Neural crest cell (in vitro differentiated cells): ENCODE data around the gene CDH23. TPM values are rescaled to one million over a fixed set of nuclear protein-coding genes. Genes with fewer than 3 reads are reported as not detected.

Source experiments
- DNase-seq: peaks from one replicate; pipeline ENCODE4 v3.0.0; 2021; ENCODE audit warnings: low read depth, mixed read lengths, low spot score
- H3K27ac Mint-ChIP-seq: one replicate; pipeline ENCODE4 v1.8.0; 2021; ENCODE audit warnings: mild to moderate bottlenecking, mixed read lengths; ENCODE audit not compliant: unreplicated experiment
- H3K27me3 Mint-ChIP-seq: 2 replicates; pipeline ENCODE4 v1.8.0; 2021; ENCODE audit warnings: low read depth, mild to moderate bottlenecking, mixed read lengths
- H3K36me3 Mint-ChIP-seq: 2 replicates; pipeline ENCODE4 v1.8.0; 2021; ENCODE audit warnings: low read depth, mild to moderate bottlenecking, mixed read lengths
- H3K4me1 Mint-ChIP-seq: 2 replicates; pipeline ENCODE4 v1.8.0; 2021; ENCODE audit warnings: mixed read lengths
- H3K4me3 Mint-ChIP-seq: one replicate; pipeline ENCODE4 v1.8.0; 2021; ENCODE audit warnings: mild to moderate bottlenecking, mixed read lengths
- H3K9me3 Mint-ChIP-seq: 2 replicates; pipeline ENCODE4 v1.8.0; 2021; ENCODE audit warnings: mixed read lengths
- total RNA-seq: library from RNA; stranded (reverse); gene quantifications from 2 replicates; pipeline ENCODE4 v1.2.1, GENCODE V29; 2021
- TF ChIP-seq, protein P1 (sequence below): fragments of 200-600 bp; sonication (generic); conservative IDR thresholded peaks from 2 replicates; pipeline ENCODE4 v1.5.0; 2021; ENCODE audit warnings: antibody characterized with exemption, mild to moderate bottlenecking

Gene CDH23
- total RNA-seq, 1 donor from 2014 or later = 2.6 TPM

DNA sequence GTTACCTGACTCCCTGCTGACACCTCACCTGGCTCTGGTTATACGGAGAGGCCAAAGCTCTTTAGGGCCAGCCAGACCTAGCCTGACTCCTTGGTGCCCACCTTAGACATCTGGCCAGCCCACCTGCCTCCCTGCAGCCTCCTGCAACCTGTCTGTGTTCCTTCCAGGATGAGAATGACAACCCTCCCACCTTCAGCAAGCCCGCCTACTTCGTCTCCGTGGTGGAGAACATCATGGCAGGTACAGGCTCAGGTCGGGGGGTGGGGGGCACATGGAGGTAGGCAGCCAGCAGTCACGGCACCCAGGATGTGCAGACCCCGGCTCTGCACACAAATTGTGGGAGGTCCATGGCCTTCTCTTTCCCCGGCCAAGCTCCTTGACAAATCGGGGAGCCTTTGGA is 290.8 kb downstream of the CDH23 start:
- DNase-seq = no peak
- Mint-ChIP-seq H3K27me3 (peaks cover 5% of the 10 kb centered on the region), H3K27ac (no peak overlapping the region), H3K9me3 (peaks cover 4% of the 10 kb centered on the region), H3K4me1 (peaks cover 16% of the 10 kb centered on the region), H3K4me3 (no peak overlapping the region), H3K36me3 (peaks cover 4% of the 10 kb centered on the region)
- TF ChIP-seq, protein P1, sequence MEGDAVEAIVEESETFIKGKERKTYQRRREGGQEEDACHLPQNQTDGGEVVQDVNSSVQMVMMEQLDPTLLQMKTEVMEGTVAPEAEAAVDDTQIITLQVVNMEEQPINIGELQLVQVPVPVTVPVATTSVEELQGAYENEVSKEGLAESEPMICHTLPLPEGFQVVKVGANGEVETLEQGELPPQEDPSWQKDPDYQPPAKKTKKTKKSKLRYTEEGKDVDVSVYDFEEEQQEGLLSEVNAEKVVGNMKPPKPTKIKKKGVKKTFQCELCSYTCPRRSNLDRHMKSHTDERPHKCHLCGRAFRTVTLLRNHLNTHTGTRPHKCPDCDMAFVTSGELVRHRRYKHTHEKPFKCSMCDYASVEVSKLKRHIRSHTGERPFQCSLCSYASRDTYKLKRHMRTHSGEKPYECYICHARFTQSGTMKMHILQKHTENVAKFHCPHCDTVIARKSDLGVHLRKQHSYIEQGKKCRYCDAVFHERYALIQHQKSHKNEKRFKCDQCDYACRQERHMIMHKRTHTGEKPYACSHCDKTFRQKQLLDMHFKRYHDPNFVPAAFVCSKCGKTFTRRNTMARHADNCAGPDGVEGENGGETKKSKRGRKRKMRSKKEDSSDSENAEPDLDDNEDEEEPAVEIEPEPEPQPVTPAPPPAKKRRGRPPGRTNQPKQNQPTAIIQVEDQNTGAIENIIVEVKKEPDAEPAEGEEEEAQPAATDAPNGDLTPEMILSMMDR = no peak

DNA sequence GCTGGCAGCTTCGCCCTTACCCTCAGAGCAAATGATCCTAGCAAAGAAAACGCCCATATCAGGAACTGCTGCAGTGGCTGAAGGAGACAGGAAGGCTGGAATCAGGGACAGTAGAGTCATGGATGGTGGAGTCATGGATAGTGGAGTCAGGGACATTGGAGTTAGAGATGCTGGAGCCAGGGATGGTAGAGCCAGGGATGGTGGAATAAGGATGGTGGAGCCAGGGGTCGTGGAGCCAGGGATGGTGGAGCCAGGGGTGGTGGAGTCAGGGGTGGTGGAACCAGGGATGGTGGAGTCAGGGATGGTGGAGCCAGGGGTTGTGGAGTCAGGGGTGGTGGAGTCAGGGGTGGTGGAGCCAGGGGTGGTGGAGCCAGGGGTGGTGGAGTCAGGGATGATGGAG is 291.5 kb downstream of the CDH23 start:
- TF ChIP-seq, protein P1 = no peak
- peaks cover 16% of the 10 kb centered on the region for H3K4me1 Mint-ChIP-seq
- peaks cover 5% of the 10 kb centered on the region for H3K27me3 Mint-ChIP-seq
- H3K4me3 Mint-ChIP-seq = no peak overlapping the region
- DNase-seq = no peak
- H3K36me3 Mint-ChIP-seq = peaks cover 4% of the 10 kb centered on the region
- no peak overlapping the region for H3K27ac Mint-ChIP-seq
- peaks cover 4% of the 10 kb centered on the region for H3K9me3 Mint-ChIP-seq

DNA sequence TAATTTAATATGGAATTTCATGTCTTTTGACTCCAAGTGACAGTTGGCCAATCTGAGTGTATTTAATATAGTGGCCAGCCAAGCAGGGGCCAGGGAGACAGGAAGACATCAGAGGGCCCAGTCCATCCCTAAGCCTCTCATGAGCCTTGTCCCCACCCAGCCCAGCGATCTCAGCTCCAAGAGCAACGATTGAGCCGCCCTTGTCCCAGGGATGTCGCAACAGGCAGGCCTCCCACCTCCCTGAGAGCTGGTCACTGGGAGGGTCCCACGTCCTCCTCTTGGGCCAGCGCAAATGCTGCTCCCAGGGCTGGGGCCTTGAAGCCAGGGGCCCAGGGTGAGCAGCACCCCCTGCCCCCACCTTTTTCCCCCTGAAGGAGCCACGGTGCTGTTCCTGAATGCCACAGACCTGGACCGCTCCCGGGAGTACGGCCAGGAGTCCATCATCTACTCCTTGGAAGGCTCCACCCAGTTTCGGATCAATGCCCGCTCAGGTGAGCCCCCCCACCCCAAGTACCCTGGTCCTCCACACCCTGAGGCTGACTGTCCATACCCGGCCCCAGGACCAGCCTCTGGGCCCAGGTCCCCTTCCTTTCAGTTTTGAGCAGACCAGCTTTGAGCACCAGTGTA is 293.5 kb downstream of the CDH23 start:
- Mint-ChIP-seq H3K4me1 (peaks cover 16% of the 10 kb centered on the region), H3K36me3 (peaks cover 4% of the 10 kb centered on the region), H3K4me3 (no peak overlapping the region), H3K9me3 (peaks cover 4% of the 10 kb centered on the region), H3K27ac (no peak overlapping the region), H3K27me3 (peaks cover 3% of the 10 kb centered on the region)
- TF ChIP-seq, protein P1 = no peak
- DNase-seq = no peak

DNA sequence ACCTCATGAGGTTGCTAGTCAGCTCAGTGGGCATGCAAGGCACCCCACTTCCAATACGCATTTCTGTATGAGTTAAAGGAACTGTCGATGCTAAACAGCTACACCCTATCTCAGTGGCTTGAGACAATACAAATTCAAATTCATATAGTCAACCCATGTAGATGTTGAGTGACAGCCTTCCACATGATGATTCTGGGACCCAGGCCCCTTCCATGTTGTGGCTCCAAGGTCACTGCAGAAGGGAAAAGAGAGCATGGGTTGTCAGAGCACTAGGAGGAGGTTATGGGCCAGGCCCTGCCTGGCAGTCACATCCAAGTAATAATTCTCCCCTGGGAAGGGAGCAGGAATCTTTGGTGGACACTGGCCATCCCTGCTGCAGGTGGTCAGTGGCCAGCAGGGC is 294.7 kb downstream of the CDH23 start:
- H3K36me3 Mint-ChIP-seq = peaks cover 4% of the 10 kb centered on the region
- TF ChIP-seq, protein P1 = no peak
- peaks cover 3% of the 10 kb centered on the region for H3K27me3 Mint-ChIP-seq

DNA sequence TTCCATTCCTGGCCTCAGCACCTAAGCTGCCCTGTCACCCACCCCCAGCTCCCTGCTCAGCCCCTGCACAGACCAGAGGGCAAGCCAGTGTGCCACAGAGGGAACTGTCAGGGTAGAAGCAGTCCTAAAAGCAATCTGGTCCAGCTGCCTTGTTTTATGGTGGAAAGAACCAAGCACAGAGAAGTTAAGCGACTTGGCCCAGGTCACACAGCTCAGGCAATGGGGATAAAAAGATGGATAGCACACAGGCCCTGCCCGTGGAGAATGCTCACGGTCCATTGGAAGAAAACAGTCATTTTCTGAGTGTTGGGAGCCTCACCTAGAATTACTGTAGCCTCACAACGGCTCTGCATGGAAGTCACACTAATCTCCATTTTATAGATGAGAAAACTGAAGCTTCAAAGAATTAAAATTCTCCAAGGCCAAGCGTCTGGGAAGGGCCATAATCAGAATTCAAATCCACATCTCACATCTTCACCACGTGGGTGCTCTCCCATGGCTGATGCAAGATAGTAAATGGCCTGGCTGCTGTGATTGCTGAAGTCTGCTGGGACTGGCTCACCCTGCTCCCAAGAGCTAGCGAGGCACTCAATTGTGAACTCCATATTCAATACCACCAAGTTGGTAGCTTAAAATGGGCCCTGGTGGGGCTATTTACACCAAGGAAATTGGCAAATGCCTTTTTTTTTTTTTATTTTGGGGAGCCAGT is 296.0 kb downstream of the CDH23 start:
- TF ChIP-seq, protein P1 = no peak
- peaks cover 4% of the 10 kb centered on the region for H3K9me3 Mint-ChIP-seq
- H3K4me1 Mint-ChIP-seq = peaks cover 4% of the 10 kb centered on the region
- H3K27ac Mint-ChIP-seq = no peak overlapping the region
- DNase-seq = no peak
- no peak overlapping the region for H3K4me3 Mint-ChIP-seq
- H3K27me3 Mint-ChIP-seq = no peaks in the 10 kb centered on the region
- peaks cover 4% of the 10 kb centered on the region for H3K36me3 Mint-ChIP-seq

More for the DNA sequence above, 294.7 kb downstream of the CDH23 start:
- no peak for DNase-seq
- peaks cover 4% of the 10 kb centered on the region for H3K9me3 Mint-ChIP-seq
- no peak overlapping the region for H3K4me3 Mint-ChIP-seq
- no peak overlapping the region for H3K27ac Mint-ChIP-seq
- peaks cover 9% of the 10 kb centered on the region for H3K4me1 Mint-ChIP-seq
